ES-I3 (cell line): ENCODE results near the gene CWC27.
"Not testable (repeated sequence)": the region's sequence is repeated elsewhere in the genome, so short reads cannot be mapped to it uniquely, and the experiment has no call there.

Source experiments
- H3K36me3 ChIP-seq: 2 replicates; pipeline ENCODE4 v1.6.1; 2013; ENCODE audit warnings: mild to moderate bottlenecking, low read length, control low read depth, moderate library complexity; ENCODE audit not compliant: insufficient read depth
- H3K4me1 ChIP-seq: 2 replicates; pipeline ENCODE4 v1.6.1; 2013; ENCODE audit warnings: mild to moderate bottlenecking, control low read depth, low read length; ENCODE audit not compliant: insufficient read depth
- H3K9ac ChIP-seq: 2 replicates; pipeline ENCODE4 v1.6.1; 2013; ENCODE audit warnings: low read depth, mild to moderate bottlenecking, low read length, moderate library complexity
- H3K9me3 ChIP-seq: 2 replicates; pipeline ENCODE4 v1.6.1; 2013; ENCODE audit warnings: mild to moderate bottlenecking, low read length, moderate library complexity; ENCODE audit not compliant: control insufficient read depth, insufficient read depth

Gene CWC27

GRCh38 chr5:64806537-64806936 lies 37.8 kb downstream of the CWC27 start:
- no peaks in the 10 kb centered on the region for H3K36me3 ChIP-seq
- H3K9ac ChIP-seq = no peak overlapping the region
- H3K9me3 ChIP-seq = no peaks in the 10 kb centered on the region
- H3K4me1 ChIP-seq = no peaks in the 10 kb centered on the region

GRCh38 chr5:64807520-64807919 lies 38.8 kb downstream of the CWC27 start:
- H3K9me3 ChIP-seq = no peaks in the 10 kb centered on the region
- H3K4me1 ChIP-seq = no peaks in the 10 kb centered on the region
- no peak overlapping the region for H3K9ac ChIP-seq
- no peaks in the 10 kb centered on the region for H3K36me3 ChIP-seq

GRCh38 chr5:64811050-64811640 lies 42.4 kb downstream of the CWC27 start:
- Histone ChIP-seq H3K36me3 (no peaks in the 10 kb centered on the region), H3K9ac (no peak overlapping the region), H3K4me1 (no peaks in the 10 kb centered on the region)

GRCh38 chr5:64814073-64814472 lies 45.3 kb downstream of the CWC27 start:
- Histone ChIP-seq H3K9me3 (no peaks in the 10 kb centered on the region), H3K36me3 (peaks cover 5% of the 10 kb centered on the region; the same call in 1 of the 2 replicates), H3K9ac (no peak overlapping the region), H3K4me1 (no peaks in the 10 kb centered on the region; the same call in 1 of the 2 replicates)

More at GRCh38 chr5:64811050-64811640, 42.4 kb downstream of the CWC27 start:
- no peaks in the 10 kb centered on the region for H3K9me3 ChIP-seq

GRCh38 chr5:64818245-64818644 lies 49.5 kb downstream of the CWC27 start:
- Histone ChIP-seq H3K36me3 (peaks cover 5% of the 10 kb centered on the region; the same call in 1 of the 2 replicates), H3K9ac (no peak overlapping the region), H3K9me3 (no peaks in the 10 kb centered on the region), H3K4me1 (no peaks in the 10 kb centered on the region; the same call in 1 of the 2 replicates)

- H3K4me1 ChIP-seq, H3K9me3 ChIP-seq, H3K36me3 ChIP-seq, H3K9ac ChIP-seq: not testable (repeated sequence)
Measured at GRCh38 chr5:64819345-64819744, 50.6 kb downstream of the CWC27 start.

- Histone ChIP-seq H3K4me1 (no peaks in the 10 kb centered on the region; the same call in 1 of the 2 replicates), H3K9me3 (no peaks in the 10 kb centered on the region), H3K36me3 (no peaks in the 10 kb centered on the region), H3K9ac (no peak overlapping the region)
Measured at GRCh38 chr5:64822320-64822719, 53.6 kb downstream of the CWC27 start.

GRCh38 chr5:64826541-64826940 lies 57.8 kb downstream of the CWC27 start:
- H3K36me3 ChIP-seq = no peaks in the 10 kb centered on the region
- no peaks in the 10 kb centered on the region for H3K4me1 ChIP-seq
- H3K9ac ChIP-seq = no peak overlapping the region
- no peaks in the 10 kb centered on the region for H3K9me3 ChIP-seq

- Histone ChIP-seq H3K9me3 (no peaks in the 10 kb centered on the region), H3K9ac (no peak overlapping the region), H3K4me1 (no peaks in the 10 kb centered on the region), H3K36me3 (no peaks in the 10 kb centered on the region)
Measured at GRCh38 chr5:64827703-64828102, 59.0 kb downstream of the CWC27 start.

GRCh38 chr5:64830650-64831049 lies 61.9 kb downstream of the CWC27 start:
- H3K9me3 ChIP-seq, H3K36me3 ChIP-seq, H3K4me1 ChIP-seq, H3K9ac ChIP-seq: not testable (repeated sequence)

GRCh38 chr5:64831996-64832395 lies 63.3 kb downstream of the CWC27 start:
- Histone ChIP-seq H3K9me3 (no peaks in the 10 kb centered on the region), H3K36me3 (no peaks in the 10 kb centered on the region), H3K4me1 (no peaks in the 10 kb centered on the region), H3K9ac (no peak overlapping the region)

GRCh38 chr5:64834037-64834436 lies 65.3 kb downstream of the CWC27 start:
- no peak overlapping the region for H3K9ac ChIP-seq
- H3K36me3 ChIP-seq = no peaks in the 10 kb centered on the region
- H3K4me1 ChIP-seq = no peaks in the 10 kb centered on the region
- H3K9me3 ChIP-seq = no peaks in the 10 kb centered on the region

GRCh38 chr5:64834611-64835010 lies 65.9 kb downstream of the CWC27 start:
- no peaks in the 10 kb centered on the region for H3K4me1 ChIP-seq
- H3K9ac ChIP-seq = no peak overlapping the region
- H3K36me3 ChIP-seq = no peaks in the 10 kb centered on the region; the same call in 1 of the 2 replicates
- no peaks in the 10 kb centered on the region for H3K9me3 ChIP-seq

- Histone ChIP-seq H3K9ac (no peak overlapping the region), H3K4me1 (no peaks in the 10 kb centered on the region), H3K9me3 (no peaks in the 10 kb centered on the region), H3K36me3 (no peaks in the 10 kb centered on the region; the same call in 1 of the 2 replicates)
Measured at GRCh38 chr5:64835266-64835665, 66.5 kb downstream of the CWC27 start.

GRCh38 chr5:64836190-64836755 lies 67.5 kb downstream of the CWC27 start:
- no peaks in the 10 kb centered on the region for H3K4me1 ChIP-seq
- H3K9ac ChIP-seq = no peak overlapping the region
- no peaks in the 10 kb centered on the region; the same call in 1 of the 2 replicates for H3K36me3 ChIP-seq
- H3K9me3 ChIP-seq = no peaks in the 10 kb centered on the region; the same call in 1 of the 2 replicates
